ENCODE data around the gene BIVM. TPM values are rescaled to one million over a fixed set of nuclear protein-coding genes. Genes with fewer than 3 reads are reported as not detected.

The BIVM gene
- total RNA-seq, 1 donor from 2014 or later: 13.6 TPM

- Mint-ChIP-seq H3K36me3 (peaks cover 10% of the 10 kb centered on the region), H3K27ac (no peak overlapping the region), H3K4me1 (peaks cover 15% of the 10 kb centered on the region), H3K27me3 (ENCODE audit: insufficient read depth, low read depth) (peaks cover 3% of the 10 kb centered on the region), H3K4me3 (peak overlapping the region; percentile 92), H3K9me3 (peaks cover 3% of the 10 kb centered on the region)
- H3F3A ChIP-seq (ENCODE audit: low read depth): no peaks in the 10 kb centered on the region
- peak overlapping the region; percentile 82 for H3K4me2 ChIP-seq
- TF ChIP-seq, protein P1, sequence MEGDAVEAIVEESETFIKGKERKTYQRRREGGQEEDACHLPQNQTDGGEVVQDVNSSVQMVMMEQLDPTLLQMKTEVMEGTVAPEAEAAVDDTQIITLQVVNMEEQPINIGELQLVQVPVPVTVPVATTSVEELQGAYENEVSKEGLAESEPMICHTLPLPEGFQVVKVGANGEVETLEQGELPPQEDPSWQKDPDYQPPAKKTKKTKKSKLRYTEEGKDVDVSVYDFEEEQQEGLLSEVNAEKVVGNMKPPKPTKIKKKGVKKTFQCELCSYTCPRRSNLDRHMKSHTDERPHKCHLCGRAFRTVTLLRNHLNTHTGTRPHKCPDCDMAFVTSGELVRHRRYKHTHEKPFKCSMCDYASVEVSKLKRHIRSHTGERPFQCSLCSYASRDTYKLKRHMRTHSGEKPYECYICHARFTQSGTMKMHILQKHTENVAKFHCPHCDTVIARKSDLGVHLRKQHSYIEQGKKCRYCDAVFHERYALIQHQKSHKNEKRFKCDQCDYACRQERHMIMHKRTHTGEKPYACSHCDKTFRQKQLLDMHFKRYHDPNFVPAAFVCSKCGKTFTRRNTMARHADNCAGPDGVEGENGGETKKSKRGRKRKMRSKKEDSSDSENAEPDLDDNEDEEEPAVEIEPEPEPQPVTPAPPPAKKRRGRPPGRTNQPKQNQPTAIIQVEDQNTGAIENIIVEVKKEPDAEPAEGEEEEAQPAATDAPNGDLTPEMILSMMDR (IDR thresholded peaks at IDR 0.05): no peak
- TF ChIP-seq EZH2phosphoT487 (IDR thresholded peaks at IDR 0.05) (no peak), EZH2 (IDR thresholded peaks at IDR 0.05) (no peak)
- no peak for DNase-seq (ENCODE audit: low spot score)
- peaks cover 3% of the 10 kb centered on the region for H3K4me1 ChIP-seq
- no peaks in the 10 kb centered on the region for H3K36me3 ChIP-seq
- H3K79me2 ChIP-seq (ENCODE audit: low read depth): peaks cover 9% of the 10 kb centered on the region
- no peak overlapping the region for H3K4me3 ChIP-seq
- no peaks in the 10 kb centered on the region for H4K20me1 ChIP-seq (ENCODE audit: low read depth)
- no peak overlapping the region for H3K27ac ChIP-seq
- no peaks in the 10 kb centered on the region for H3K9me3 ChIP-seq (ENCODE audit: low read depth)
- peak overlapping the region; percentile 42 for H2AFZ ChIP-seq (replicated peaks)
- H3K9ac ChIP-seq: no peak overlapping the region
- H3K27me3 ChIP-seq: peaks cover 9% of the 10 kb centered on the region
These were observed 24.7 kb upstream of the BIVM start for GRCh38 chr13:102774214-102774568.

DNA sequence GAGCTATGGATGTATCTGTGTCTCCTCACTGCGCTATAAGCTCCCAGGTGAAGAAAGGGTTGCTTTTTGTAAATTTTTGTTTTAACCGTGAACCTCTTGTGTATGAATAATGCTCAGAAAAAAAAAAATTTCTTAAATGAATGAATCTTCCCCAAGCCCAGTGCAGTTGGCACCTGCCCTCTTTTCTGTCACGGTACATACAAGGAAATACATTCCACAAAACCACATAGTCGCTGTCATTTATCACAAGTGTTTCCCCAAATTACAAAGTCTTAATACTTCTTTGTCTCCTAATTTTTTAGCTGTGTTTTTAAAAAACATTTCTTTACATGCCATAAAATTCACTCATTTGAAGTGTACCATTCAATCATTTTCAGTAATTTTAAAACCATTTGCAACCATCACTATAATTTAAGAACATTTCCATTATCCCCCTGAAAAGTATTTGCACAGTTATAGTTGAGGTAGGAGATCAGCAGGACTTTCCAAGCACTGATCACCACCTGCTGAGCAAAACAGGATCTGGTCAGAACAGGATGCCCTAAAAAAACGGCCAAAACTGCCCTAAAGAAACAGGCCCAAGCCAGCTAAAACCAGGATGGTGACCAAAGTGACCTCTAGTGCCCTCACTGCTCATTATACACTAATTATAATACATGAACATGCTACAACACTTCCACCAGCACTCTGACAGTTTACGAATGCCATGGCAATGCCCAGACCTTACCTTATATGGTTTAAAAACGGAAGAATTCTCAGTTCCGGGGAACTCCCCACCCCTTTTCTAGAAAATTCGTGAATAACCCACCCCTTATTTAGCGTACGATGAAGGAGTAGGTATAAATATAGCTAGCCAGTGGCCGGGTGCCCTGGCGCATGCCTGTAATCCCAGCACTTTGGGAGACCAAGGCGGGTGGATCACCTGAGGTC is 24.1 kb upstream of the BIVM start:
- Histone ChIP-seq H3K9ac (no peak overlapping the region), H3K9me3 (ENCODE audit: low read depth) (no peaks in the 10 kb centered on the region), H3F3A (ENCODE audit: low read depth) (no peaks in the 10 kb centered on the region), H3K27ac (no peak overlapping the region), H2AFZ (replicated peaks) (no peak overlapping the region), H4K20me1 (ENCODE audit: low read depth) (no peaks in the 10 kb centered on the region), H3K4me1 (peaks cover 3% of the 10 kb centered on the region), H3K27me3 (peaks cover 9% of the 10 kb centered on the region), H3K4me3 (no peak overlapping the region), H3K36me3 (no peaks in the 10 kb centered on the region), H3K79me2 (ENCODE audit: low read depth) (peaks cover 9% of the 10 kb centered on the region), H3K4me2 (no peak overlapping the region)
- Mint-ChIP-seq H3K4me3 (peak overlapping the region; percentile 92), H3K27me3 (ENCODE audit: insufficient read depth, low read depth) (peaks cover 3% of the 10 kb centered on the region), H3K36me3 (peaks cover 10% of the 10 kb centered on the region), H3K27ac (no peak overlapping the region), H3K9me3 (peaks cover 3% of the 10 kb centered on the region), H3K4me1 (peaks cover 15% of the 10 kb centered on the region)
- TF ChIP-seq EZH2phosphoT487 (IDR thresholded peaks at IDR 0.05) (no peak), EZH2 (IDR thresholded peaks at IDR 0.05) (no peak)
- TF ChIP-seq, protein P1 (IDR thresholded peaks at IDR 0.05): no peak
- peak; percentile 12 for DNase-seq (ENCODE audit: low spot score)

DNA sequence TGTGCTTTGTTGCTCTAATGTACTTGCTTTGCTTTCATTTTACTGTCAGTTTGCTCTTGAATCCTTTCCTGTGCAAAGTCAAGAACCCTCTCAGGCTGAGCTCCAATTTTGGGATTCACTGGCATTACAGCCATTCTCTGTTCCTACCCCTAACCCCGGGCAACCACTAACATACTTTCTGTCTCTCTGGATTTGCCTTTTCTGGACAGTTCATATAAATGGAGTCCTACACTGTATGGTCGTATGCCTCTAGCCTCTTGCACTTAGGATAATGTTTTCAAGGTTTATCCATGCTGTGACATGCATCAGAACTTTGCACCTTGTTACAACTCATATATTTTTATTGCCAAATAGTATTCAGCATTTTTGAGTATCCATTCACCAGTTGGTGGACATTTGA is 22.6 kb upstream of the BIVM start:
- no peak overlapping the region for H3K4me3 Mint-ChIP-seq
- H3K27me3 Mint-ChIP-seq (ENCODE audit: insufficient read depth, low read depth): peaks cover 3% of the 10 kb centered on the region
- peaks cover 16% of the 10 kb centered on the region for H3K36me3 Mint-ChIP-seq
- H3K4me3 ChIP-seq: no peak overlapping the region
- H3K36me3 ChIP-seq: no peaks in the 10 kb centered on the region
- no peak overlapping the region for H3K27ac Mint-ChIP-seq
- no peak overlapping the region for H3K4me2 ChIP-seq
- H3K9me3 ChIP-seq (ENCODE audit: low read depth): no peaks in the 10 kb centered on the region
- peaks cover 9% of the 10 kb centered on the region for H3K79me2 ChIP-seq (ENCODE audit: low read depth)
- peaks cover 9% of the 10 kb centered on the region for H3K27me3 ChIP-seq
- no peaks in the 10 kb centered on the region for H4K20me1 ChIP-seq (ENCODE audit: low read depth)
- H3K27ac ChIP-seq: no peak overlapping the region
- H3K9ac ChIP-seq: no peak overlapping the region
- peaks cover 14% of the 10 kb centered on the region for H3K4me1 Mint-ChIP-seq
- H3K4me1 ChIP-seq: peaks cover 3% of the 10 kb centered on the region
- no peak for DNase-seq (ENCODE audit: low spot score)
- H3K9me3 Mint-ChIP-seq: peaks cover 6% of the 10 kb centered on the region
- no peaks in the 10 kb centered on the region for H3F3A ChIP-seq (ENCODE audit: low read depth)
- no peak for TF ChIP-seq EZH2phosphoT487 (IDR thresholded peaks at IDR 0.05)
- no peak for TF ChIP-seq EZH2 (IDR thresholded peaks at IDR 0.05)
- TF ChIP-seq, protein P1 (IDR thresholded peaks at IDR 0.05): no peak
- H2AFZ ChIP-seq (replicated peaks): no peak overlapping the region

All from neural progenitor cell (in vitro differentiated cells).